Sigmoid colon (tissue), 7 donors: ENCODE measurements around the gene CSNK1D. TPM values are rescaled to one million over a fixed set of nuclear protein-coding genes. Genes with fewer than 3 reads are reported as not detected.

Experiments
- DNase-seq: peaks from one replicate; pipeline ENCODE4 v3.0.0-alpha.2; 2019
- H3K27ac ChIP-seq, 4 donors: fragments of 200-600 bp; sonication (generic); one replicate each; pipeline ENCODE4 v1.5.1; 2016 to 2019; ENCODE audit warnings: mild to moderate bottlenecking in 1 of 4
- H3K27me3 ChIP-seq, 3 donors: fragments of 200-600 bp; sonication (generic); one replicate each; pipeline ENCODE4 v1.5.1; 2019; ENCODE audit warnings: mild to moderate bottlenecking in 1 of 3
- H3K36me3 ChIP-seq, 4 donors: fragments of 200-600 bp; sonication (generic); one replicate each; pipeline ENCODE4 v1.5.1; 2016 to 2019
- H3K4me1 ChIP-seq, 4 donors: fragments of 200-600 bp; sonication (generic); one replicate each; pipeline ENCODE4 v1.5.1; 2017 to 2019
- H3K4me3 ChIP-seq, 4 donors: fragments of 200-600 bp; sonication (generic); one replicate each; pipeline ENCODE4 v1.5.1; 2017 to 2019; ENCODE audit warnings: mild to moderate bottlenecking in 2 of 4, moderate library complexity in 1 of 4
- H3K9me3 ChIP-seq, 4 donors: fragments of 200-600 bp in 3 of 4; sonication (generic) in 3 of 4; one replicate each; pipeline versions ENCODE4 v1.5.1 to v1.6.1; 2013 to 2019
- EP300 ChIP-seq, 4 donors: sonication (generic); formaldehyde crosslinking; IDR thresholded peaks; one replicate each; pipeline ENCODE4 v1.6.1; 2017; ENCODE audit warnings: antibody characterized with exemption in 4 of 4
- POLR2A ChIP-seq, 2 donors: fragments of 450-650 bp; IDR thresholded peaks; one replicate each; pipeline ENCODE4 v1.6.1; 2016; ENCODE audit warnings: antibody characterized with exemption in 2 of 2, mild to moderate bottlenecking in 2 of 2, moderate library complexity in 2 of 2
- POLR2AphosphoS5 ChIP-seq, 4 donors: sonication (generic); formaldehyde crosslinking; IDR thresholded peaks; one replicate each; pipeline ENCODE4 v1.6.1; 2017; ENCODE audit warnings: antibody characterized with exemption in 4 of 4
- WGBS, 2 donors: extraction: QIAGEN DNeasy Blood & Tissue Kit; methylation state at CpG; one replicate each; pipeline ENCODE4 v1.1.7; 2013; 5-methylcytosine and 5-hydroxymethylcytosine counted together
- intact Hi-C: fragments of 100-400 bp; cut with DNase I; formaldehyde crosslinking; loops from one replicate; pipeline ENCODE4 v1.15.1; 2023
- polyA plus RNA-seq, 3 donors: library from polyadenylated mRNA; stranded (reverse); fragments of 200-250 nt; gene quantifications; one replicate each; pipeline ENCODE4 v1.2.3, GENCODE V29; 2013
- total RNA-seq, 4 donors: library from RNA; depleted of rRNA; stranded (reverse); fragments of >200 nt; gene quantifications; one replicate each; pipeline ENCODE4 v1.1.0, GENCODE V29; 2016
- TF ChIP-seq, protein P1 (sequence below), 4 experiments: fragments of 450-650 bp in 3 of 4; fragments of 200-600 bp in 1 of 4; IDR thresholded peaks; one replicate each; pipeline ENCODE4 v1.5.1; 2016 to 2019; ENCODE audit warnings: antibody characterized with exemption in 4 of 4, mild to moderate bottlenecking in 3 of 4, moderate library complexity in 2 of 4
- donor health status: healthy with polysubstance abuse.
- donor health status: Bipolar disorder and iron deficiency.
- donor health status: healthy.

Gene CSNK1D
- total and polyA plus RNA-seq, 7 donors: 45.1 to 142 (median 55.9) TPM

GRCh38 chr17:82224666-82225065 lies 48.8 kb downstream of the CSNK1D start:
- Histone ChIP-seq H3K9me3 (no peaks in the 10 kb centered on the region), H3K27me3 (peaks cover 5 to 19% (median 16%) of the 10 kb centered on the region in 3 donors), H3K27ac (no peak overlapping the region), H3K36me3 (no peaks in the 10 kb centered on the region), H3K4me3 (no peak overlapping the region), H3K4me1 (peaks cover 0 to 18% (median 11%) of the 10 kb centered on the region in 4 donors)
- 60 to 77% methylated on average over 8 of the region's 8 CpGs for WGBS, 2 donors
- no peak for DNase-seq
- intact Hi-C loops: no loop called here
- TF ChIP-seq POLR2A (IDR thresholded peaks at IDR 0.05): no peak

DNA sequence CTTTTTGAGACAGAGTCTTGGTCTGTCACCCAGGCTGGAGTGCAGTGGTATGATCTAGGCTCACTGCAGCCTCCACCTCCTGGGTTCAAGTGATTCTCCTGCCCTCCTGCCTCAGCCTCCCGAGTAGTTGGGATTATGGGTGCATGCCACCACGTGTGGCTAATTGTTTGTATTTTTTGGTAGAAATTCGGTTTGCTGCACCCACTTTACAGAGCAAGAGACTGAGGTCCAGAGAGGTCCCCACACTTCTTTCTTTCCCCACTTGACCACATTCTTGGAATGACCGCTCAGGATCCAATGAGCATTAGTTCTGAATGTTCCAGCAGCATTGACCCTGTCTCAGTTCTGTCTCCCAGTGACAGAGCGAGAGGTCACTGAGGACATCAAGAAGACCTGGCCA lies 50.0 kb downstream of the CSNK1D start:
- peaks cover 0 to 8% (median 2%) of the 10 kb centered on the region in 4 donors for H3K4me1 ChIP-seq
- intact Hi-C loops: no loop called here
- H3K4me3 ChIP-seq: no peak overlapping the region
- no peak for TF ChIP-seq EP300 (IDR thresholded peaks at IDR 0.05)
- TF ChIP-seq POLR2AphosphoS5 (IDR thresholded peaks at IDR 0.05): no peak
- H3K27ac ChIP-seq: no peak overlapping the region
- no peak for DNase-seq
- 72 to 85% methylated on average over 5 of the region's 5 CpGs for WGBS, 2 donors
- no peaks in the 10 kb centered on the region for H3K9me3 ChIP-seq
- H3K27me3 ChIP-seq: peaks cover 0 to 14% (median 12%) of the 10 kb centered on the region in 3 donors
- H3K36me3 ChIP-seq: no peaks in the 10 kb centered on the region

- TF ChIP-seq POLR2AphosphoS5 (IDR thresholded peaks at IDR 0.05) (no peak), EP300 (IDR thresholded peaks at IDR 0.05) (no peak)
- Histone ChIP-seq H3K4me3 (no peak overlapping the region), H3K36me3 (no peaks in the 10 kb centered on the region), H3K27me3 (peaks cover 0 to 8% (median 5%) of the 10 kb centered on the region in 3 donors), H3K9me3 (no peaks in the 10 kb centered on the region), H3K4me1 (peaks cover 0 to 3% (median 0%) of the 10 kb centered on the region in 4 donors), H3K27ac (no peak overlapping the region)
- intact Hi-C loops: no loop called here
- DNase-seq: no peak
- WGBS, 2 donors: 57 to 77% methylated on average over 10 of the region's 10 CpGs
These were observed 50.7 kb downstream of the CSNK1D start for GRCh38 chr17:82222816-82223215.

- no peak for DNase-seq
- no peak for TF ChIP-seq POLR2A (IDR thresholded peaks at IDR 0.05)
- TF ChIP-seq POLR2AphosphoS5 (IDR thresholded peaks at IDR 0.05): no peak
- TF ChIP-seq, protein P1, sequence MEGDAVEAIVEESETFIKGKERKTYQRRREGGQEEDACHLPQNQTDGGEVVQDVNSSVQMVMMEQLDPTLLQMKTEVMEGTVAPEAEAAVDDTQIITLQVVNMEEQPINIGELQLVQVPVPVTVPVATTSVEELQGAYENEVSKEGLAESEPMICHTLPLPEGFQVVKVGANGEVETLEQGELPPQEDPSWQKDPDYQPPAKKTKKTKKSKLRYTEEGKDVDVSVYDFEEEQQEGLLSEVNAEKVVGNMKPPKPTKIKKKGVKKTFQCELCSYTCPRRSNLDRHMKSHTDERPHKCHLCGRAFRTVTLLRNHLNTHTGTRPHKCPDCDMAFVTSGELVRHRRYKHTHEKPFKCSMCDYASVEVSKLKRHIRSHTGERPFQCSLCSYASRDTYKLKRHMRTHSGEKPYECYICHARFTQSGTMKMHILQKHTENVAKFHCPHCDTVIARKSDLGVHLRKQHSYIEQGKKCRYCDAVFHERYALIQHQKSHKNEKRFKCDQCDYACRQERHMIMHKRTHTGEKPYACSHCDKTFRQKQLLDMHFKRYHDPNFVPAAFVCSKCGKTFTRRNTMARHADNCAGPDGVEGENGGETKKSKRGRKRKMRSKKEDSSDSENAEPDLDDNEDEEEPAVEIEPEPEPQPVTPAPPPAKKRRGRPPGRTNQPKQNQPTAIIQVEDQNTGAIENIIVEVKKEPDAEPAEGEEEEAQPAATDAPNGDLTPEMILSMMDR (IDR thresholded peaks at IDR 0.05): no peak
- Histone ChIP-seq H3K36me3 (no peaks in the 10 kb centered on the region), H3K9me3 (no peaks in the 10 kb centered on the region), H3K4me3 (no peak overlapping the region), H3K4me1 (peaks cover 0 to 16% (median 0%) of the 10 kb centered on the region in 4 donors), H3K27ac (no peak overlapping the region), H3K27me3 (no peaks in the 10 kb centered on the region)
- 62 to 77% methylated on average over 10 of the region's 10 CpGs for WGBS, 2 donors
- intact Hi-C loops: no loop called here
These were observed 52.1 kb downstream of the CSNK1D start for GRCh38 chr17:82221341-82221902.

- Histone ChIP-seq H3K4me1 (peaks cover 0 to 18% (median 0%) of the 10 kb centered on the region in 4 donors), H3K36me3 (no peaks in the 10 kb centered on the region), H3K27me3 (no peaks in the 10 kb centered on the region), H3K9me3 (no peaks in the 10 kb centered on the region), H3K4me3 (no peak overlapping the region), H3K27ac (no peak overlapping the region)
- TF ChIP-seq POLR2AphosphoS5 (IDR thresholded peaks at IDR 0.05) (no peak), EP300 (IDR thresholded peaks at IDR 0.05) (no peak), POLR2A (IDR thresholded peaks at IDR 0.05) (no peak)
- TF ChIP-seq, protein P1 (IDR thresholded peaks at IDR 0.05): no peak
- 82 to 90% methylated on average over 11 of the region's 11 CpGs for WGBS, 2 donors
- DNase-seq: no peak
- intact Hi-C loops: no loop called here
These were observed 53.5 kb downstream of the CSNK1D start for GRCh38 chr17:82219753-82220709.

GRCh38 chr17:82219083-82219482 lies 54.4 kb downstream of the CSNK1D start:
- no peaks in the 10 kb centered on the region for H3K36me3 ChIP-seq
- no peaks in the 10 kb centered on the region for H3K27me3 ChIP-seq
- no peak for DNase-seq
- H3K4me3 ChIP-seq: no peak overlapping the region
- H3K27ac ChIP-seq: no peak overlapping the region
- peaks cover 0 to 18% (median under 1%) of the 10 kb centered on the region in 4 donors for H3K4me1 ChIP-seq
- H3K9me3 ChIP-seq: no peaks in the 10 kb centered on the region
- WGBS, 2 donors: 91 to 92% methylated on average over 7 of the region's 7 CpGs
- intact Hi-C loops: no loop called here
- TF ChIP-seq, protein P1 (IDR thresholded peaks at IDR 0.05): no peak
- no peak for TF ChIP-seq EP300 (IDR thresholded peaks at IDR 0.05)
